Activated naive CD4-positive, alpha-beta T cell (primary cell): ENCODE results near the gene LTB4R.

Experiments used
- DNase-seq, 4 experiments: peaks; one replicate each; lab custom pipeline; 2025; lab: John Stamatoyannopoulos, UW

Gene LTB4R

GRCh38 chr14:24300326-24300980 lies 10.8 kb upstream of the LTB4R start:
- no peak for DNase-seq

- DNase-seq, result no peak
Observed at GRCh38 chr14:24304019-24304387, 7.3 kb upstream of the LTB4R start.

GRCh38 chr14:24307156-24307574 lies 4.1 kb upstream of the LTB4R start:
- DNase-seq, result no peak

- DNase-seq, result peak in 3 of 4 experiments; percentile 12 to 38 (median 15)
Observed at GRCh38 chr14:24307575-24308341, 3.5 kb upstream of the LTB4R start, which contains the start of gene CIDEB. Gene CIDEB, minus strand, starts transcription at chr14:24307977. Its CDS starts 119 bp downstream, at chr14:24307858.

GRCh38 chr14:24308342-24309124 lies 2.8 kb upstream of the LTB4R start:
- DNase-seq, result no peak

- DNase-seq, result no peak
Observed at GRCh38 chr14:24309538-24310264, 1.6 kb upstream of the LTB4R start, which contains the start of gene LTB4R2. Gene LTB4R2, plus strand, starts transcription at chr14:24310140. Its CDS starts 525 bp downstream, at chr14:24310665.

GRCh38 chr14:24310265-24310645 lies 1.0 kb upstream of the LTB4R start:
- DNase-seq, result no peak

GRCh38 chr14:24311837-24312615 lies 724 bp downstream of the LTB4R start:
- DNase-seq, result no peak

- no peak for DNase-seq
Observed at GRCh38 chr14:24312736-24313507, 1.6 kb downstream of the LTB4R start.

GRCh38 chr14:24313913-24314312 lies 2.6 kb downstream of the LTB4R start:
- DNase-seq, result no peak

- no peak for DNase-seq
Observed at GRCh38 chr14:24314377-24315193, 3.3 kb downstream of the LTB4R start.

GRCh38 chr14:24315243-24315806 lies 4.0 kb downstream of the LTB4R start:
- DNase-seq, result no peak

- no peak for DNase-seq
Observed at GRCh38 chr14:24315807-24316596, 4.7 kb downstream of the LTB4R start.

- no peak for DNase-seq
Observed at GRCh38 chr14:24316597-24316950, 5.3 kb downstream of the LTB4R start.

GRCh38 chr14:24317141-24317928 lies 6.0 kb downstream of the LTB4R start:
- no peak for DNase-seq

GRCh38 chr14:24321212-24321975 lies 10.1 kb downstream of the LTB4R start:
- no peak for DNase-seq

GRCh38 chr14:24322672-24323071 lies 11.4 kb downstream of the LTB4R start:
- no peak for DNase-seq
